Neural cell (in vitro differentiated cells): ENCODE results near the gene TADA2B. TPM values are rescaled to one million over a fixed set of nuclear protein-coding genes. Genes with fewer than 3 reads are reported as not detected.

Experiments
- H2AFZ ChIP-seq: fragments of 200-600, 300-800 bp; sonication (generic), shearing (Covaris generic); 2 replicates; pipeline ENCODE4 v1.6.0; 2014; ENCODE audit warnings: low read depth, mild to moderate bottlenecking, antibody characterized with exemption, low read length, moderate library complexity
- H3F3A ChIP-seq: fragments of 200-600 bp; shearing (Covaris generic); 2 replicates; pipeline ENCODE4 v1.6.1; 2016; ENCODE audit warnings: mild to moderate bottlenecking, moderate library complexity, mixed read lengths, antibody characterized with exemption, low read length; ENCODE audit not compliant: insufficient read depth, poor library complexity, severe bottlenecking
- H3K27ac ChIP-seq: fragments of 200-600, 300-800 bp; sonication (generic), shearing (Covaris generic); 2 replicates; pipeline ENCODE4 v1.5.1; 2014; ENCODE audit warnings: mild to moderate bottlenecking, low read length, moderate library complexity
- H3K27me3 ChIP-seq: fragments of 300-800, 200-600 bp; sonication (generic), shearing (Covaris generic); 2 replicates; pipeline ENCODE4 v1.6.0; 2014; ENCODE audit warnings: mild to moderate bottlenecking, low read depth, low read length, moderate library complexity; ENCODE audit not compliant: insufficient read depth
- H3K36me3 ChIP-seq: fragments of 300-800, 200-600 bp; sonication (generic), shearing (Covaris generic); 2 replicates; pipeline ENCODE4 v1.5.1; 2014; ENCODE audit warnings: mild to moderate bottlenecking, antibody characterized with exemption, low read length, moderate library complexity; ENCODE audit not compliant: insufficient read depth
- H3K4me2 ChIP-seq: fragments of 300-800, 200-600 bp; sonication (generic), shearing (Covaris generic); 2 replicates; pipeline ENCODE4 v1.6.0; 2014; ENCODE audit warnings: mild to moderate bottlenecking, low read length
- H3K4me3 ChIP-seq: fragments of 300-800, 200-600 bp; sonication (generic), shearing (Covaris generic); 2 replicates; pipeline ENCODE4 v1.5.1; 2014; ENCODE audit warnings: mild to moderate bottlenecking, low read length, moderate library complexity
- H3K79me2 ChIP-seq: fragments of 200-600 bp; shearing (Covaris generic); replicated peaks from 2 replicates; pipeline ENCODE4 v1.6.0; 2014; ENCODE audit warnings: mild to moderate bottlenecking, low read length, moderate library complexity; ENCODE audit not compliant: insufficient read depth
- H3K9ac ChIP-seq: fragments of 300-800, 200-600 bp; sonication (generic), shearing (Covaris generic); 2 replicates; pipeline ENCODE4 v1.6.1; 2016; ENCODE audit warnings: mild to moderate bottlenecking, low read length, mixed read lengths
- H3K9me2 ChIP-seq: fragments of 200-600 bp; shearing (Covaris generic); 2 replicates; pipeline ENCODE4 v1.6.1; 2016; ENCODE audit warnings: mild to moderate bottlenecking, low read length, mixed read lengths; ENCODE audit not compliant: insufficient read depth
- H3K9me3 ChIP-seq: fragments of 200-600, 300-800 bp; sonication (generic), shearing (Covaris generic); 2 replicates; pipeline ENCODE4 v1.6.1; 2016; ENCODE audit warnings: mild to moderate bottlenecking, mixed run types, low read length, moderate library complexity, mixed read lengths
- H4K20me1 ChIP-seq: fragments of 200-600 bp; shearing (Covaris generic); 2 replicates; pipeline ENCODE4 v1.6.1; 2016; ENCODE audit warnings: mild to moderate bottlenecking, mixed run types; ENCODE audit not compliant: insufficient read depth
- EP300 ChIP-seq: fragments of 450-650 bp; conservative IDR thresholded peaks from 2 replicates; pipeline ENCODE4 v1.6.1; 2014; ENCODE audit warnings: antibody characterized with exemption, mild to moderate bottlenecking, moderate library complexity; ENCODE audit not compliant: poor library complexity, severe bottlenecking
- EZH2 ChIP-seq: fragments of 200-600, 300-800 bp; shearing (Covaris generic), sonication (generic); IDR thresholded peaks from 2 replicates; pipeline ENCODE4 v1.6.1; 2014; ENCODE audit warnings: antibody characterized with exemption, low read length, borderline replicate concordance, mild to moderate bottlenecking; ENCODE audit not compliant: insufficient read depth, poor library complexity, severe bottlenecking
- MXI1 ChIP-seq: fragments of 450-650 bp; conservative IDR thresholded peaks from 2 replicates; pipeline ENCODE4 v1.6.1; 2014; ENCODE audit warnings: antibody characterized with exemption, mild to moderate bottlenecking; ENCODE audit not compliant: poor library complexity, severe bottlenecking
- POLR2AphosphoS5 ChIP-seq: IDR thresholded peaks from 2 replicates; pipeline ENCODE4 v1.6.1; 2012
- RAD21 ChIP-seq: fragments of 450-650 bp; conservative IDR thresholded peaks from 2 replicates; pipeline ENCODE4 v1.6.1; 2014; ENCODE audit warnings: antibody characterized with exemption, mild to moderate bottlenecking, moderate library complexity
- SMC3 ChIP-seq: fragments of 450-650 bp; conservative IDR thresholded peaks from 2 replicates; pipeline ENCODE4 v1.6.1; 2014; ENCODE audit warnings: antibody characterized with exemption, mild to moderate bottlenecking, moderate library complexity; ENCODE audit not compliant: poor library complexity
- TAF1 ChIP-seq: IDR thresholded peaks from 2 replicates; pipeline ENCODE4 v1.6.1; 2012; ENCODE audit warnings: low read depth
- polyA plus RNA-seq: library from polyadenylated mRNA; depleted of rRNA; stranded (reverse); fragments of >200 nt; gene quantifications from 2 replicates; pipeline ENCODE4 v1.2.3, GENCODE V29; 2014
- TF ChIP-seq, protein P1 (sequence below): IDR thresholded peaks from 2 replicates; pipeline ENCODE4 v1.6.1; 2012; ENCODE audit warnings: borderline replicate concordance
- TF ChIP-seq, protein P2 (sequence below): fragments of 450-650 bp; IDR thresholded peaks from 2 replicates; pipeline ENCODE4 v1.5.1; 2014; ENCODE audit warnings: antibody characterized with exemption, mild to moderate bottlenecking, moderate library complexity; ENCODE audit not compliant: poor library complexity, severe bottlenecking

Gene TADA2B
- polyA plus RNA-seq, 1 donor from 2014 or later = 13.9 TPM

DNA sequence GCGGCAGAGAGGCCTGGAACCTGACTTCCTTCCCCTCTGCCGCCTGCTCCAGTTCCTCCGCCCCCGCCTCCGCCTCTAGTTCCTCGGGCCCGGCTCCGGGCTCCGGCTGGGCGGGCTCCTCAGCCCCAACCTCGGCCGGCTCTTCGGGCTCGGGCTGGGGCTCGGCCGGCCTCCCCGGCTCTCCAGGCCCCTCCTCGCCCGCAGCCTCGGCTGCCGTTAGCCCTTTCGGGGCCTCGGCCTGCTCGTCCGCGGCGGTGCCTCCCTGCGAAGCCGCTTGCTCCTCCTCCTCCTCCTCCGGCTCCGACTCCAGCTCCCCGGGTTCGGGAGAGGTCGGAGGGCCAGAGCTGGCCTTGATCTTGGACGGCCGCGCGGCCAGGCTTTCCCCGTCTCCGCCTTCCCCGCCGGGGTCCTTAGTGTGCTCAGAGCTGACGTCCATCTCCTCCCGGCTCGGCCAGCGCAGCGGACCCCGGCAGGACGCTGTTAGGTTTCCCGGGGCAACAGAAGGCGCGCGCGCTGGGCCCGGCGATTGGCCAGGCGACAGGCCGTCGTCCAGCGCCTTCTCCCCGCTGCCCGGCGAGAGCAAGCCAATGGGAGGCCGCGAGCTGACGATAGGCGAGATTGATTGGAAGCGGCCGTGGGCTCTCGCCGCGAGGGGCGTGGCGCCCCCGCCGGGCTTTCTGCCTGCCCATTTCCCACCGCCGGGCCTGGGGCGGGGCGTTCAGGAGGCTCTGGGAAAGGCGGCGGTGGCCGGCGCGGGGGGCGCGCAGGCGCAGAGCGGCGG, 479 bp upstream of the TADA2B start:
- no peaks in the 10 kb centered on the region for H3K9me3 ChIP-seq
- no peaks in the 10 kb centered on the region for H3K36me3 ChIP-seq
- peak overlapping the region; percentile 78 for H3K9ac ChIP-seq
- H3K27ac ChIP-seq = peak overlapping the region; percentile 71
- H3K79me2 ChIP-seq = peaks cover 38% of the 10 kb centered on the region
- H3F3A ChIP-seq = no peaks in the 10 kb centered on the region
- H4K20me1 ChIP-seq = peaks cover 10% of the 10 kb centered on the region
- H3K4me3 ChIP-seq = peak overlapping the region; percentile 94
- H3K9me2 ChIP-seq = no peaks in the 10 kb centered on the region
- H2AFZ ChIP-seq = peak overlapping the region; percentile 51
- peak overlapping the region; percentile 57 for H3K4me2 ChIP-seq
- no peaks in the 10 kb centered on the region for H3K27me3 ChIP-seq
- TF ChIP-seq, protein P1, sequence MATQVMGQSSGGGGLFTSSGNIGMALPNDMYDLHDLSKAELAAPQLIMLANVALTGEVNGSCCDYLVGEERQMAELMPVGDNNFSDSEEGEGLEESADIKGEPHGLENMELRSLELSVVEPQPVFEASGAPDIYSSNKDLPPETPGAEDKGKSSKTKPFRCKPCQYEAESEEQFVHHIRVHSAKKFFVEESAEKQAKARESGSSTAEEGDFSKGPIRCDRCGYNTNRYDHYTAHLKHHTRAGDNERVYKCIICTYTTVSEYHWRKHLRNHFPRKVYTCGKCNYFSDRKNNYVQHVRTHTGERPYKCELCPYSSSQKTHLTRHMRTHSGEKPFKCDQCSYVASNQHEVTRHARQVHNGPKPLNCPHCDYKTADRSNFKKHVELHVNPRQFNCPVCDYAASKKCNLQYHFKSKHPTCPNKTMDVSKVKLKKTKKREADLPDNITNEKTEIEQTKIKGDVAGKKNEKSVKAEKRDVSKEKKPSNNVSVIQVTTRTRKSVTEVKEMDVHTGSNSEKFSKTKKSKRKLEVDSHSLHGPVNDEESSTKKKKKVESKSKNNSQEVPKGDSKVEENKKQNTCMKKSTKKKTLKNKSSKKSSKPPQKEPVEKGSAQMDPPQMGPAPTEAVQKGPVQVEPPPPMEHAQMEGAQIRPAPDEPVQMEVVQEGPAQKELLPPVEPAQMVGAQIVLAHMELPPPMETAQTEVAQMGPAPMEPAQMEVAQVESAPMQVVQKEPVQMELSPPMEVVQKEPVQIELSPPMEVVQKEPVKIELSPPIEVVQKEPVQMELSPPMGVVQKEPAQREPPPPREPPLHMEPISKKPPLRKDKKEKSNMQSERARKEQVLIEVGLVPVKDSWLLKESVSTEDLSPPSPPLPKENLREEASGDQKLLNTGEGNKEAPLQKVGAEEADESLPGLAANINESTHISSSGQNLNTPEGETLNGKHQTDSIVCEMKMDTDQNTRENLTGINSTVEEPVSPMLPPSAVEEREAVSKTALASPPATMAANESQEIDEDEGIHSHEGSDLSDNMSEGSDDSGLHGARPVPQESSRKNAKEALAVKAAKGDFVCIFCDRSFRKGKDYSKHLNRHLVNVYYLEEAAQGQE = no peak
- no peak for TF ChIP-seq RAD21
- peak; percentile 74 for TF ChIP-seq POLR2AphosphoS5
- TF ChIP-seq EZH2 = no peak
- TF ChIP-seq MXI1 = peak; percentile 87
- TF ChIP-seq SMC3 = peak; percentile 18
- TF ChIP-seq, protein P2, sequence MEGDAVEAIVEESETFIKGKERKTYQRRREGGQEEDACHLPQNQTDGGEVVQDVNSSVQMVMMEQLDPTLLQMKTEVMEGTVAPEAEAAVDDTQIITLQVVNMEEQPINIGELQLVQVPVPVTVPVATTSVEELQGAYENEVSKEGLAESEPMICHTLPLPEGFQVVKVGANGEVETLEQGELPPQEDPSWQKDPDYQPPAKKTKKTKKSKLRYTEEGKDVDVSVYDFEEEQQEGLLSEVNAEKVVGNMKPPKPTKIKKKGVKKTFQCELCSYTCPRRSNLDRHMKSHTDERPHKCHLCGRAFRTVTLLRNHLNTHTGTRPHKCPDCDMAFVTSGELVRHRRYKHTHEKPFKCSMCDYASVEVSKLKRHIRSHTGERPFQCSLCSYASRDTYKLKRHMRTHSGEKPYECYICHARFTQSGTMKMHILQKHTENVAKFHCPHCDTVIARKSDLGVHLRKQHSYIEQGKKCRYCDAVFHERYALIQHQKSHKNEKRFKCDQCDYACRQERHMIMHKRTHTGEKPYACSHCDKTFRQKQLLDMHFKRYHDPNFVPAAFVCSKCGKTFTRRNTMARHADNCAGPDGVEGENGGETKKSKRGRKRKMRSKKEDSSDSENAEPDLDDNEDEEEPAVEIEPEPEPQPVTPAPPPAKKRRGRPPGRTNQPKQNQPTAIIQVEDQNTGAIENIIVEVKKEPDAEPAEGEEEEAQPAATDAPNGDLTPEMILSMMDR = peak; percentile 76
- peak; percentile 86 for TF ChIP-seq TAF1
- TF ChIP-seq EP300 = peak; percentile 45

DNA sequence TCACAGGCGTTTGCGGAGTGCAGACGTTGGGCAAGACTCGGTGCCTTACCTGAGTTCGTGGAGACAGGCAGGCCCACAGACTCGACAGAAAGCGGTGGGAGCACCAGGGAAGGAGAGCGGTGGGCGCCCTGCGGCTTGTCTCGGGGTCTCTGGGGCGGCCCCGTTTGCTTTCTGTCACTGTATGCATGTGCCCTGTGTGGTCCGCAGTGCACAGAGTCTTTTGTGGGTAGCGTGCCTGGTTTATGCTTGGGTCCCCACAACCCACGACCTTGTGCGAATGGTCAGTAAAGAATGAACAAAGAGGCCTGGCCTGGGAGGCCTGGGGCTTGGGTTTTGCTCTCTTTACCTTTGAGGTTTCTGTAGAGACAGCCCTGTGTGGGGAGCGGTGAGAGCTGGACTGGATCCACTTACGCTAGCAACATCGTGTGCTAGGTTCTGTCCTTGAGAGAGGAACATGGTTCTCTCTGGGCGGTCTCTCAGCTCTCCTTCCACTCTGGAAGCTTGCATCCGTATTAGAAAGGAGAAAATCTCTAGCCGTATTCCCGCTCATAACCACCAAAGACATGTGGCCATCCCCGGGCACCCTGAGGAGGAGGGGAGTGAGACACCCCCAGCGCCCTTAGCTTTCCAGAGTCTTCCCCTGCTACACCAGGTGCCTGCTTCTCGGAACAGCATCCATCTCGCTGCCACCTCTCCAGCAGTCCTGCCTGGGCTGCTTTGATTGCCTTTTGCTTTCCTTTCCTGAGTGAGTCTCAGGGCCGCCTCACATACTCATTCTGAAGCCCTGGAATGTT, 1.2 kb downstream of the TADA2B start:
- Histone ChIP-seq H3K9me2 (no peaks in the 10 kb centered on the region), H3K9me3 (no peaks in the 10 kb centered on the region), H3K27me3 (no peaks in the 10 kb centered on the region), H3K79me2 (peaks cover 43% of the 10 kb centered on the region), H3F3A (no peaks in the 10 kb centered on the region), H3K4me3 (peak overlapping the region; percentile 100), H4K20me1 (peaks cover 10% of the 10 kb centered on the region), H3K9ac (peak overlapping the region; percentile 94), H2AFZ (no peak overlapping the region), H3K27ac (peak overlapping the region; percentile 84), H3K36me3 (no peaks in the 10 kb centered on the region), H3K4me2 (peak overlapping the region; percentile 81)
- no peak for TF ChIP-seq RAD21
- no peak for TF ChIP-seq POLR2AphosphoS5
- TF ChIP-seq EP300 = no peak
